T-helper 9 cell (primary cell): ENCODE measurements around the gene ERGIC3.
"Not testable (repeated sequence)": the region's sequence is repeated elsewhere in the genome, so short reads cannot be mapped to it uniquely, and the experiment has no call there.

ENCODE experiments used
- DNase-seq: peaks from one replicate; pipeline ENCODE4 v3.0.0-alpha.2; 2020

Gene ERGIC3

GRCh38 chr20:35518955-35519354 is 22.9 kb upstream of the ERGIC3 start:
- DNase-seq, result no peak

GRCh38 chr20:35523298-35523888 is 18.5 kb upstream of the ERGIC3 start:
- no peak for DNase-seq

GRCh38 chr20:35525639-35526038 is 16.2 kb upstream of the ERGIC3 start:
- DNase-seq, result no peak

- no peak for DNase-seq
These were observed 14.6 kb upstream of the ERGIC3 start for GRCh38 chr20:35527122-35527769.

- DNase-seq, result no peak
These were observed 12.3 kb upstream of the ERGIC3 start, which contains the start of gene C20orf173 for GRCh38 chr20:35529552-35529951. Gene C20orf173, minus strand, starts transcription at chr20:35529652. Its CDS starts 279 bp downstream, at chr20:35529373.

- DNase-seq, result no peak
These were observed 2.1 kb upstream of the ERGIC3 start for GRCh38 chr20:35539756-35540212.

- DNase-seq, result no peak
These were observed 628 bp upstream of the ERGIC3 start for GRCh38 chr20:35541118-35541782.

- DNase-seq, result no peak
These were observed 1.1 kb downstream of the ERGIC3 start for GRCh38 chr20:35542990-35543389.

GRCh38 chr20:35544436-35544835 is 2.6 kb downstream of the ERGIC3 start:
- no peak for DNase-seq

GRCh38 chr20:35544941-35545340 is 3.1 kb downstream of the ERGIC3 start:
- DNase-seq, result not testable (repeated sequence)

- no peak for DNase-seq
These were observed 4.2 kb downstream of the ERGIC3 start for GRCh38 chr20:35546127-35546526.

- no peak for DNase-seq
These were observed 5.5 kb downstream of the ERGIC3 start for GRCh38 chr20:35547329-35547728.

GRCh38 chr20:35551503-35551902 is 9.6 kb downstream of the ERGIC3 start:
- DNase-seq, result no peak

- no peak for DNase-seq
These were observed 11.0 kb downstream of the ERGIC3 start for GRCh38 chr20:35552914-35553313.

GRCh38 chr20:35555461-35555860 is 13.6 kb downstream of the ERGIC3 start:
- not testable (repeated sequence) for DNase-seq

- no peak for DNase-seq
These were observed 14.2 kb downstream of the ERGIC3 start for GRCh38 chr20:35555951-35556645.

GRCh38 chr20:35556871-35557270 is 15.0 kb downstream of the ERGIC3 start:
- DNase-seq, result no peak

GRCh38 chr20:35558451-35558850 is 16.6 kb downstream of the ERGIC3 start:
- DNase-seq, result no peak

- no peak for DNase-seq
These were observed 17.3 kb downstream of the ERGIC3 start for GRCh38 chr20:35559042-35559693.

- DNase-seq, result no peak
These were observed 18.2 kb downstream of the ERGIC3 start for GRCh38 chr20:35560105-35560511.

- no peak for DNase-seq
These were observed 18.7 kb downstream of the ERGIC3 start for GRCh38 chr20:35560541-35560940.

- DNase-seq, result no peak
These were observed 19.4 kb downstream of the ERGIC3 start for GRCh38 chr20:35561268-35561667.

GRCh38 chr20:35561671-35562070 is 19.8 kb downstream of the ERGIC3 start:
- DNase-seq, result no peak
